NB4 (cell line): ENCODE results near the gene OR2T12.
"Not testable (repeated sequence)": the region's sequence is repeated elsewhere in the genome, so short reads cannot be mapped to it uniquely, and the experiment has no call there.

Experiments
- CTCF ChIP-seq: IDR thresholded peaks from one replicate; pipeline ENCODE4 v1.5.1; 2012; ENCODE audit warnings: low read depth, low read length
- MAX ChIP-seq: IDR thresholded peaks from 2 replicates; pipeline ENCODE4 v1.6.1; 2011; ENCODE audit warnings: low read depth, low read length
- POLR2A ChIP-seq: IDR thresholded peaks from 2 replicates; pipeline ENCODE4 v1.6.1; 2011; ENCODE audit warnings: mild to moderate bottlenecking; ENCODE audit not compliant: insufficient read length; ENCODE audit errors: extremely low read depth

- TF ChIP-seq POLR2A, CTCF, MAX: not testable (repeated sequence)
Measured at GRCh38 chr1:248273225-248273624, 30.0 kb downstream of the OR2T12 start.
